Endodermal cell (in vitro differentiated cells): Measurements from ENCODE around the gene RPS23. TPM values are rescaled to one million over a fixed set of nuclear protein-coding genes. Genes with fewer than 3 reads are reported as not detected.
"Not testable (repeated sequence)": the region's sequence is repeated elsewhere in the genome, so short reads cannot be mapped to it uniquely, and the experiment has no call there.

ENCODE experiments used
- DNase-seq: peaks from one replicate; pipeline ENCODE4 v3.0.0-alpha.2; 2017
- H3K27ac ChIP-seq: 2 replicates; pipeline ENCODE4 v1.5.1; 2013; ENCODE audit warnings: mild to moderate bottlenecking, low read depth, low read length, moderate library complexity
- H3K27me3 ChIP-seq: 2 replicates; pipeline ENCODE4 v1.6.1; 2013; ENCODE audit warnings: mild to moderate bottlenecking, low read length, moderate library complexity; ENCODE audit not compliant: insufficient read depth, control insufficient read depth, poor library complexity, severe bottlenecking
- H3K36me3 ChIP-seq: 2 replicates; pipeline ENCODE4 v1.7.0; 2013; ENCODE audit warnings: mild to moderate bottlenecking, low read length, moderate library complexity; ENCODE audit not compliant: control insufficient read depth, insufficient read depth
- H3K4me1 ChIP-seq: one replicate; pipeline ENCODE4 v1.7.0; 2013; ENCODE audit warnings: low read length; ENCODE audit not compliant: control insufficient read depth, insufficient read depth
- H3K4me3 ChIP-seq: 2 replicates; pipeline ENCODE4 v1.5.1; 2013; ENCODE audit warnings: mild to moderate bottlenecking, low read length, moderate library complexity
- H3K9ac ChIP-seq: 2 replicates; pipeline ENCODE4 v1.6.1; 2013; ENCODE audit warnings: mild to moderate bottlenecking, low read length, moderate library complexity; ENCODE audit not compliant: poor library complexity, severe bottlenecking; ENCODE audit errors: extremely low read depth
- H3K9me3 ChIP-seq: 2 replicates; pipeline ENCODE4 v1.6.1; 2013; ENCODE audit warnings: mild to moderate bottlenecking, low read length, moderate library complexity; ENCODE audit not compliant: control insufficient read depth
- H3K27ac Mint-ChIP-seq: 2 replicates; pipeline ENCODE4 v1.8.0; 2020; ENCODE audit warnings: mixed read lengths
- H3K27me3 Mint-ChIP-seq: 2 replicates; pipeline ENCODE4 v1.8.0; 2021; ENCODE audit warnings: mild to moderate bottlenecking, mixed read lengths; ENCODE audit not compliant: insufficient read depth
- H3K36me3 Mint-ChIP-seq: 2 replicates; pipeline ENCODE4 v1.8.0; 2020; ENCODE audit warnings: low read depth, mixed read lengths
- H3K4me1 Mint-ChIP-seq: 2 replicates; pipeline ENCODE4 v1.8.0; 2020; ENCODE audit warnings: mixed read lengths
- H3K4me3 Mint-ChIP-seq: 2 replicates; pipeline ENCODE4 v1.8.0; 2020; ENCODE audit warnings: mild to moderate bottlenecking, moderate library complexity, mixed read lengths
- H3K9me3 Mint-ChIP-seq: 2 replicates; pipeline ENCODE4 v1.8.0; 2020; ENCODE audit warnings: mild to moderate bottlenecking, mixed read lengths
- CTCF ChIP-seq: fragments of 200-600 bp; sonication (generic); conservative IDR thresholded peaks from 2 replicates; pipeline ENCODE4 v1.5.0; 2021; ENCODE audit warnings: antibody characterized with exemption, mild to moderate bottlenecking
- WGBS, 2 experiments: methylation state at CpG; one replicate each; pipeline versions ENCODE4 v1.1.5 to v1.1.7; 2013; ENCODE audit warnings: missing lambda C conversion rate in 2 of 2, mixed read lengths in 1 of 2; ENCODE audit not compliant: insufficient coverage in 1 of 2, insufficient read length in 1 of 2; 5-methylcytosine and 5-hydroxymethylcytosine counted together
- total RNA-seq, 2 donors: library from RNA; stranded (reverse); fragmentation: NEBNext Ultra II Directional in 1 of 2; extraction: Animal tissue kit (Norgen Biotek cat#: 25700) in 1 of 2; gene quantifications; 2 replicates in 1 of 2; 3 replicates in 1 of 2; pipeline ENCODE4 v1.2.1, GENCODE V29; 2021

Gene RPS23
- total RNA-seq, 2 donors from 2014 or later, result 2,365 to 2,370 TPM

- H3K9me3 Mint-ChIP-seq, result no peaks in the 10 kb centered on the region
- H3K27ac Mint-ChIP-seq, result peak overlapping the region; percentile 37
- Histone ChIP-seq H3K27me3 (no peaks in the 10 kb centered on the region), H3K4me1 (no peaks in the 10 kb centered on the region), H3K9ac (no peak overlapping the region), H3K9me3 (no peaks in the 10 kb centered on the region), H3K27ac (no peak overlapping the region), H3K4me3 (no peak overlapping the region), H3K36me3 (peaks cover 37% of the 10 kb centered on the region)
- peaks cover 27% of the 10 kb centered on the region for H3K4me1 Mint-ChIP-seq
- no peaks in the 10 kb centered on the region for H3K27me3 Mint-ChIP-seq
- TF ChIP-seq CTCF, result no peak
- peaks cover 45% of the 10 kb centered on the region for H3K36me3 Mint-ChIP-seq
- DNase-seq, result peak; percentile 93
- 89 to 92% methylated on average over 23 to 31 of the region's 31 CpGs for WGBS, 2 experiments
- no peak overlapping the region for H3K4me3 Mint-ChIP-seq
Observed at GRCh38 chr5:82274343-82275211, 3.6 kb downstream of the RPS23 start.

- H3K4me1 ChIP-seq, H3K9me3 Mint-ChIP-seq, H3K27me3 ChIP-seq, H3K9me3 ChIP-seq, DNase-seq, H3K27me3 Mint-ChIP-seq, H3K9ac ChIP-seq, H3K27ac ChIP-seq, H3K4me3 Mint-ChIP-seq, H3K4me3 ChIP-seq: not testable (repeated sequence)
- Mint-ChIP-seq H3K4me1 (peaks cover 27% of the 10 kb centered on the region), H3K36me3 (peaks cover 55% of the 10 kb centered on the region), H3K27ac (peak overlapping the region; percentile 44)
- 89 to 100% methylated on average over 2 to 4 of the region's 4 CpGs for WGBS, 2 experiments
- H3K36me3 ChIP-seq, result peaks cover 37% of the 10 kb centered on the region
Observed at GRCh38 chr5:82273426-82273825, 4.7 kb downstream of the RPS23 start.

GRCh38 chr5:82272571-82273356, 5.4 kb downstream of the RPS23 start:
- H3K4me3 ChIP-seq, H3K4me1 ChIP-seq, H3K9me3 Mint-ChIP-seq, H3K9me3 ChIP-seq, H3K27me3 Mint-ChIP-seq, H3K9ac ChIP-seq, H3K27ac ChIP-seq, H3K27me3 ChIP-seq, H3K4me3 Mint-ChIP-seq: not testable (repeated sequence)
- Mint-ChIP-seq H3K4me1 (peaks cover 27% of the 10 kb centered on the region), H3K36me3 (peaks cover 61% of the 10 kb centered on the region), H3K27ac (peak overlapping the region; percentile 44)
- WGBS, 2 experiments, result 79 to 87% methylated on average over 15 to 24 of the region's 24 CpGs
- DNase-seq, result peak; percentile 71
- H3K36me3 ChIP-seq, result peaks cover 37% of the 10 kb centered on the region

- Mint-ChIP-seq H3K9me3 (peaks cover 15% of the 10 kb centered on the region), H3K36me3 (peaks cover 41% of the 10 kb centered on the region), H3K4me1 (peaks cover 15% of the 10 kb centered on the region)
- not testable (repeated sequence) for H3K4me3 Mint-ChIP-seq, H3K27ac ChIP-seq, H3K4me3 ChIP-seq, H3K27me3 Mint-ChIP-seq, H3K4me1 ChIP-seq, H3K27me3 ChIP-seq, H3K9me3 ChIP-seq, H3K9ac ChIP-seq, H3K27ac Mint-ChIP-seq, H3K36me3 ChIP-seq, DNase-seq
- whole genome bisulfite sequencing, 2 experiments, result 93% methylated on average over 2 of the region's 2 CpGs; no CpG with 5 or more reads in 1 of the 2 experiments
Observed at GRCh38 chr5:82269363-82269762, 8.8 kb downstream of the RPS23 start.

GRCh38 chr5:82267297-82267933, 10.7 kb downstream of the RPS23 start:
- H3K4me1 ChIP-seq, DNase-seq, H3K27me3 Mint-ChIP-seq, H3K9ac ChIP-seq, H3K27me3 ChIP-seq, H3K4me3 Mint-ChIP-seq, H3K36me3 ChIP-seq, H3K27ac Mint-ChIP-seq, H3K27ac ChIP-seq, H3K4me3 ChIP-seq, H3K9me3 ChIP-seq: not testable (repeated sequence)
- 96% methylated on average over 4 to 9 of the region's 9 CpGs for WGBS, 2 experiments
- Mint-ChIP-seq H3K9me3 (peaks cover 16% of the 10 kb centered on the region), H3K36me3 (peaks cover 30% of the 10 kb centered on the region), H3K4me1 (peaks cover 14% of the 10 kb centered on the region)
